OCI-LY7 (cell line): ENCODE measurements around the gene TRAF3IP1. TPM values are rescaled to one million over a fixed set of nuclear protein-coding genes. Genes with fewer than 3 reads are reported as not detected.

Experiments
- BruUV-seq: library from RNA; stranded (reverse); fragments of 400-500 nt; replicated peaks from 2 replicates; lab custom pipeline; 2021; lab: Mats Ljungman, UMichigan
- CTCF ChIA-PET: fragments of 300-600 bp; sonication (Branson Sonifier 250); formaldehyde crosslinking; loops from one replicate; lab custom pipeline; 2022; ENCODE audit warnings: antibody characterized with exemption; ENCODE audit not compliant: unreplicated experiment; lab: Charles Lee
- POLR2A ChIA-PET: fragments of 300-600 bp; sonication (Branson Sonifier 250); formaldehyde crosslinking; loops from one replicate; lab custom pipeline; 2022; ENCODE audit warnings: antibody characterized with exemption; lab: Charles Lee
- DNase-seq: peaks from one replicate; pipeline ENCODE4 v3.0.0-alpha.2; 2015; ENCODE audit warnings: low spot score
- H2AFZ ChIP-seq: fragments of 200-600 bp; sonication (generic), shearing (Covaris generic); 2 replicates; pipeline ENCODE4 v1.6.1; 2014; ENCODE audit warnings: mild to moderate bottlenecking, antibody characterized with exemption, low read length, moderate library complexity
- H3K27ac ChIP-seq: fragments of 200-600 bp; sonication (generic); 2 replicates; pipeline ENCODE4 v1.5.1; 2014; ENCODE audit warnings: mixed run types, low read depth, mild to moderate bottlenecking, moderate library complexity, low read length, inconsistent platforms; ENCODE audit not compliant: poor library complexity, severe bottlenecking
- H3K36me3 ChIP-seq: fragments of 200-600 bp; sonication (generic); 2 replicates; pipeline ENCODE4 v1.6.1; 2014; ENCODE audit warnings: mild to moderate bottlenecking, antibody characterized with exemption, low read length, moderate library complexity, mixed read lengths; ENCODE audit not compliant: insufficient read depth
- H3K4me1 ChIP-seq: fragments of 200-600 bp; sonication (generic); 2 replicates; pipeline ENCODE4 v1.5.1; 2014; ENCODE audit warnings: mild to moderate bottlenecking, low read length; ENCODE audit not compliant: insufficient read depth, poor library complexity, severe bottlenecking
- H3K4me2 ChIP-seq: fragments of 200-600 bp; sonication (generic); 2 replicates; pipeline ENCODE4 v1.6.1; 2014; ENCODE audit warnings: mild to moderate bottlenecking, low read length
- H3K4me3 ChIP-seq: fragments of 200-600 bp; sonication (generic); 2 replicates; pipeline ENCODE4 v1.5.1; 2014; ENCODE audit warnings: mild to moderate bottlenecking, low read depth, low read length; ENCODE audit not compliant: poor library complexity, severe bottlenecking
- H3K79me2 ChIP-seq: fragments of 200-600 bp; sonication (generic); 2 replicates; pipeline ENCODE4 v1.6.1; 2016; ENCODE audit warnings: low read depth, mild to moderate bottlenecking, low read length, moderate library complexity, mixed read lengths; ENCODE audit not compliant: insufficient read depth
- H3K9me2 ChIP-seq: fragments of 200-600 bp; sonication (generic); 2 replicates; pipeline ENCODE4 v1.6.1; 2016; ENCODE audit warnings: mild to moderate bottlenecking, low read length, mixed read lengths; ENCODE audit not compliant: insufficient read depth
- H3K9me3 ChIP-seq: fragments of 200-600 bp; sonication (generic); 2 replicates; pipeline ENCODE4 v1.6.1; 2014; ENCODE audit warnings: mild to moderate bottlenecking, mixed run types, low read length, mixed read lengths
- H4K20me1 ChIP-seq: fragments of 200-600 bp; sonication (generic); 2 replicates; pipeline ENCODE4 v1.6.1; 2014; ENCODE audit warnings: mild to moderate bottlenecking, antibody characterized with exemption, low read length, moderate library complexity, mixed read lengths; ENCODE audit not compliant: insufficient read depth
- CTCF ChIP-seq: fragments of 200-600 bp; sonication (generic); conservative IDR thresholded peaks from 2 replicates; pipeline ENCODE4 v1.5.1; 2014; ENCODE audit warnings: mild to moderate bottlenecking, antibody characterized with exemption, low read length, moderate library complexity, mixed read lengths
- EZH2phosphoT487 ChIP-seq: fragments of 200-600 bp; sonication (generic); IDR thresholded peaks from 2 replicates; pipeline ENCODE4 v1.6.1; 2018; ENCODE audit warnings: low read depth, borderline replicate concordance, mild to moderate bottlenecking, mixed run types, antibody characterized with exemption, low read length, moderate library complexity, mixed read lengths
- intact Hi-C: fragments of 100-400 bp; cut with micrococcal nuclease; formaldehyde crosslinking; loops from one replicate; pipeline ENCODE4 v1.10.0; 2022; ENCODE audit not compliant: unreplicated experiment
- total RNA-seq, 2 experiments: library from RNA; depleted of rRNA in 1 of 2; stranded (reverse); fragments of >200 nt in 1 of 2; shearing (Covaris generic) in 1 of 2; gene quantifications; 2 replicates each; pipeline ENCODE4 v1.2.3, GENCODE V29; 2014 to 2022

TRAF3IP1 gene
- total RNA-seq, 2 experiments from 2014 or later: 8.2 to 13.8 TPM

GRCh38 chr2:238401551-238401950 lies 81.2 kb downstream of the TRAF3IP1 start:
- Histone ChIP-seq H4K20me1 (no peaks in the 10 kb centered on the region), H3K79me2 (no peaks in the 10 kb centered on the region), H3K27ac (no peak overlapping the region), H3K4me3 (no peak overlapping the region), H3K36me3 (no peaks in the 10 kb centered on the region), H3K4me1 (no peaks in the 10 kb centered on the region), H3K9me3 (no peaks in the 10 kb centered on the region), H3K9me2 (no peaks in the 10 kb centered on the region), H2AFZ (no peak overlapping the region), H3K4me2 (no peak overlapping the region)
- TF ChIP-seq EZH2phosphoT487: no peak
- TF ChIP-seq CTCF: no peak
- POLR2A ChIA-PET: interaction anchor here (0.6 kb wide), 1 partner anchor 44 kb away, joined by 3 read pairs; no protein-coding TSS in a partner anchor
- no TSS peak for BruUV-seq
- CTCF ChIA-PET: no interaction called here
- intact Hi-C loops: no loop called here
- DNase-seq: no peak

GRCh38 chr2:238403632-238404405 lies 83.5 kb downstream of the TRAF3IP1 start:
- Histone ChIP-seq H3K36me3 (no peaks in the 10 kb centered on the region), H3K4me3 (no peak overlapping the region), H3K4me1 (no peaks in the 10 kb centered on the region), H3K4me2 (no peak overlapping the region), H2AFZ (no peak overlapping the region), H3K9me2 (no peaks in the 10 kb centered on the region), H3K27ac (no peak overlapping the region), H4K20me1 (no peaks in the 10 kb centered on the region), H3K79me2 (no peaks in the 10 kb centered on the region), H3K9me3 (no peaks in the 10 kb centered on the region)
- ChIA-PET CTCF (no interaction called here), POLR2A (no interaction called here)
- TF ChIP-seq EZH2phosphoT487 (no peak), CTCF (no peak)
- DNase-seq: no peak
- intact Hi-C loops: loop anchor here (1.0 kb wide), 1 partner anchor 26 kb away; no protein-coding TSS in a partner anchor
- no TSS peak for BruUV-seq
